NCI-H524 treated with DMSO at 0.1 percent for 48 hours (cell line): ENCODE measurements around the gene PALLD.

Experiments
- DNase-seq: peaks from one replicate; lab custom pipeline; 2025; lab: John Stamatoyannopoulos, UW

Gene PALLD

DNA sequence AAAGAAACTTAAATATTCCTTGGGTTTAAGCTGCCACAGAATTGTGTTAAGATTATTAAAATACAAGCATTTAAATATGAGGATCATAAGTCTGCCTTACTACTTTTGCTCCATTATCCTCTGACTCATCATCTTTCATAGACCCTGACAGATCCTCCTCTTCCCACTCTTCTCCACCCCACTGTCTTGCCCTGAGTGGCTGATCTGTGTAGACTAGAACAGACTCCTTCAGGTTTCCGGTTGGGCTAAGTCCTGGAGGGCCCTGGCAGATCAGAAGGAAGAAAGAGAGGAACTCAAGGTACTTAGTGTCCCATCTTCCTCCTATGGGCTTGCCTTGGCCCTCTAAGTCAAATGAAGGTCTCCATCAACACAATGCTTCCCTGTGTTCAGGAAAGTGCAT is 30.7 kb downstream of the PALLD start:
- no peak for DNase-seq

DNA sequence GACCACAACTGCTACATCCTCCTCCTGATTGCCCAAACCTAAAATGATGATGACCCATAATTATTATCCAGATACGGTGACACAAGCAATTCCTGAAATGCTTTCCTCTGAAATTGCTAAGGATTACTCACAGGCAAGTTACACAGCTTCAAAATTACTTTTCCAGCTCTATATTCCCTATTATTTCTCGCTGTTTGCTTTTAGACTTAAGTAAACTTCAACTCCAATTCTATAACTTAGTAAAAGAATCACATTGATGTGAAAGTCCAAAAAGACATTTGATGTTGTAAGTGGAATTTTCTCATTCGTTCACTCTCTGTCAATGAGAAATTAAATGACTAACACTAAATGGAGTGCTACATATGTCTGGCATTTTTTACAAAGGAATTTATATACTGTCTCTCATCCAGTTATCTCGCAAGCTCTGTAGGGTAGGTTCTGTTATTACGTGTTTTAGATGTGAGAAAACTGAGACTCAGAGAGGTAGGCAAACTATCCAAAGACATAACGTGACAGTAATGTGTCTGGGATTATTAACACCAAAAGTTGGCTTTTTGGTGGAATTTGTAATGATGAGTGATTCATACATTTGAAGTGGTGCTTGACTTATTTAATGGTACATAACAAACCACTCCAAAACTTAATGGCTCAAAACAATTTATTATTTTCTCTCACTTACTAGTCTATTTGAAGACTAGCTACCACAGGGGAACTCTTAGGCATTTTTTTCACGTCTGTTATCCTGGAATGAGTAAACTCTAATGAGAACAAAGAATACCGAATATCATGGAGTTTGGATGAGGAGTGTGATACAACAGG is 31.5 kb downstream of the PALLD start:
- DNase-seq = no peak

DNA sequence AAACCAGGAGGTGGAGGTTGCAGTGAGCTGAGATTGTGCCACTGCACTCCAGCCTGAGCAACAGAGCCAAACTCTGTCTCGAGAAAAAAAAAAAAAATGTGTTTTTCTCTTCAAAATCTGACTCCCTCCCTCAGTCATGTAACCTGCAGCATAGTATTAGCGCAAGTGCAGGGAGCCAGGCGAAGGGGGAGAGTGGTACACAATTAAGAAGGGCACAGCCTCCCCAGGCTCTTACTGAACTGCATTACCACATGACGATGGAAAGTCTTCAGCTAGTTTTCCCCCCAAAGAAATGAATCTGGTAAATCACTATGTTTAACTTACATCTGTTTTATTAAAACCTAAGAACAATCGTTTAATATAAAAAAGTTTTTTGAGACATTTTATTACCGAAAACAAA is 32.4 kb downstream of the PALLD start:
- DNase-seq = no peak

DNA sequence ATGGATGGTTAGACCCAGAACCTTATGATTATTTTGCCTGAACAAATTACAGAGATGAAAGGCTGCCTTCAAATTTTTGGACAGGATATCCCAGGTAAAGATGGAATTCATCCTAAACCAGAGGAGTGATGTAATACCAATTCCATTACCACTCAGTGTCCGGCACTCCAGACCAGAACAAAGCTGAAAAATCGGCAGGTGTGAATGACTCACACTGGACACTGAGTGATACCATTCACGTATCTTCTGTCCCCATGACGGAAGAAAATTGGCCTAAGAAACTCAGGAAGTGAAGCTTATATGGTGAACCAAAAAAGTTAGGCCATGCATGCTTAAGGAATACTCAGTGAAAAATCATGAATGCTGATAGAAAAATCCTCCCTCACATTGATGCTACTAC is 34.5 kb downstream of the PALLD start:
- no peak for DNase-seq

DNA sequence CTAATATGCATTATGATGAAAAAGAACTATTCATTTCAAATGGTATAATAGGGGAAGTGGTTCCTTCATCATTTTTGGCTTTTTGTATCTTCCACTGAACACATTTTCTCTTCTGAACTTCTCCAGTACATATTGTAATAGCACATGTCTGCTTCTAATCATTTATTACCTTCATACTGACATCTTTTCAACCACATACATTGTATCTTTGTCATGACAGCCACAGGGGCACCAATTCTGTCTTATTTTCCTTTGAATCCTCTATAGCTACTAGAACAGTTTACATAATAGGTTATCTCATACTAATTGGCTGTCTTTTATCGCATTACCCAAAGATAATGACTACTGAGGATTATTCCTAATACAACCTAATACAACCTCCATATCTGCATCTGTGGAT is 37.7 kb downstream of the PALLD start:
- no peak for DNase-seq

DNA sequence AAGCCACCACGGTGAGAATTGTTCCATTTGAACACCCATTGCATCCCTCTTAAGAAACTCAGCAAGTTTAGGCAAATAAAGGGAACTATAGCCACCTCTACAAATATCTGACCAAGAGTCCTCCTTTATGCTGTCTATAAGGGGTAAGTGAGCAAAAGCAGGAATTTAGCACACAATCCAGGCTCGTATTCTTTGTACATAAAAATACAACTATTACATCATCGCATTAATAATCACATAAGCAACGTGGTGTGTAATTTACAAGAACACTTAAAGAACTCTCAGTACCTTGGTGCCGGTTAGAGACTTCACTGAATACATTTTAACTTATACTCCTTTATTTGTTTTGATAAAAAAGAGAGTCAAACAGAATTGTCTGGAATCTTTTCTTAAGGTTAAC is 38.8 kb downstream of the PALLD start:
- DNase-seq = no peak

DNA sequence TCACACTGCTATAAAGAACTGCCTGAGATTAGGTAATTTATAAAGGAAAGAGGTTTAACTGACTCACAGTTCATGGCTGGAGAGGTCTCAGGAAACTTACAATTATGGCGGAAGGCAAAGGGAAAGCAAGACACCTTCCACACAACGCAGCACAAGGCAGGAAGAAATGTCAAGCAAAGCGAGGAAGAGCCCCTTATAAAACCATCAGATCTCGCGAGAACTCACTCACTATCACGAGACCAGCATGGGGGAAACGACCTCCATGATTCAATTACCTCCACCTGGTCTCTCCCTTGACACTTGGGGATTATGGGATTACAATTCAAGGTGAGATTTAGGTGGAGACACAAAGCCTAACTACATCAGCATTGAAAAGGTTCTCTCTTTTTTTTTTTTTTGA is 39.6 kb downstream of the PALLD start:
- DNase-seq = no peak

DNA sequence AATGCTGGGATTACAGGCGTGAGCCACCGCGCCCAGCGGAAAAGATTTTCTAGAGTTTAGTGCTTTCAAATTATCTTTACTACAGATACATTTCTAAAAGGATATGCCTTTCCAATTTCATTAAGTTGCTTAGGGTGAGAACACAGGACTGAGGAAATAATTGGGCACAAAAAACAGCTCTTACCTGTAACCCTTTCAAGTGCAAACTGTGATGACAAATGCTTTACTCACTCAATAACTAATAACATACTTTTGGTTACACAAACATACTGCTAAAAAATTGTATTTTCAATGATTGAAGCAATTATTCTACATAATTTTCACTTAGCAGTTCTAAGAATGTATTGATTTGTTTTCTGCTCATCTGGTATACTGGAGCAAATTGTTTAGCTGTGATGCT is 40.2 kb downstream of the PALLD start:
- no peak for DNase-seq

DNA sequence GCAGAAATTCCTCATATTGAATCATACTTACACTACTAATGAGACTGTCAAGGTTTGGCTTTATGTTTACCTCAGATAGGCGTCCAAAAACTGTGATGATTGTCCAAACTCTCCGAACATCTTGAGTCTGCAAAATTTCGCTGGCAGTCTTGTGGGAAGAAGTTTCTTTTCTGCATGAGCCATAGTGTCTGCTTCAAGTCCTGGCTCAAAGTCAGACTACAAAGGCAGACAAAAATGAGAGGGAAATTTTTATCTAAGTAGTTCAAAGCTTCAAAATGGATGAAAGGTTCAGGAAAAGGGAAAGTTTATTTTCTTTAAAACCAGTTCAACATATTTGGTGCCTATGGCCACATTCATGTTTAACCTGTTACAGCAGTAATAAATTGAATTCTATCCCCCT is 40.7 kb downstream of the PALLD start:
- no peak for DNase-seq

DNA sequence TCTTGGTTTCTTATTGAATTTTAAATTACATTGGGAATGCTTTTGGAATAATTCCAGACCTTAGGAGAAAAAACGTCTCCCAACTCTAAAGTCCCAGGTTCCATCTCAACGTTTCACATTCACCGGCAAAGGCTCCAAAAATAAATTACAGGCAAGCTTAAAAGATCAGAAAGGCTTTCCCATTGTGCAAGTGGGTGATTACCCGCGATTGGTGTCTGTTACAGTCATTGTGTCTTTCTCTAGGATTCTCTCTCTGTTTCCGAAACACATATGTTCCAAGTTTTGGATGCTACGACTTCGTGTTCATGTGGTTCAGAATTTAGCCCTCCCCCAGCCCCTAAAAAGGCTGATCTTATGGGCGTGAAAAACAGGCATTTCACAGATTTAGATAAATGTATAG is 41.8 kb downstream of the PALLD start:
- no peak for DNase-seq

DNA sequence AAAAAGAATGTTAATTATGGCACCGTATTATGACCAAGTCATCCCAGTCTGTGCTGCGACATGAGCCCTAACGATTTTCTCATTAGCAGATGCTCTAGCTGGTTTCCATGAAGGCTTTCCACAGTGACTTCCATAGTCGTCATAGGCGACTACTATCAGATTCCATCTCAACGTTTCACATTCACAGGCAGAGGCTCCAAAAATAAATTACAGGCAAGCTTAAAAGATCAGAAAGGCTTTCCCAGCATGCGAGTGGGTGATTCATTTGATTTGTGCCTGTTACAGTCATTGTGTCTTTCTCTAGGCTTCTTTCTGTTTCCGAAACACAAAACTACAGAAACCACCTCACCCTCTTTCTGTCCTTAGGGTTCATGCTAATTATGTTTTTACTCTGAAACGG is 43.2 kb downstream of the PALLD start:
- DNase-seq = no peak

DNA sequence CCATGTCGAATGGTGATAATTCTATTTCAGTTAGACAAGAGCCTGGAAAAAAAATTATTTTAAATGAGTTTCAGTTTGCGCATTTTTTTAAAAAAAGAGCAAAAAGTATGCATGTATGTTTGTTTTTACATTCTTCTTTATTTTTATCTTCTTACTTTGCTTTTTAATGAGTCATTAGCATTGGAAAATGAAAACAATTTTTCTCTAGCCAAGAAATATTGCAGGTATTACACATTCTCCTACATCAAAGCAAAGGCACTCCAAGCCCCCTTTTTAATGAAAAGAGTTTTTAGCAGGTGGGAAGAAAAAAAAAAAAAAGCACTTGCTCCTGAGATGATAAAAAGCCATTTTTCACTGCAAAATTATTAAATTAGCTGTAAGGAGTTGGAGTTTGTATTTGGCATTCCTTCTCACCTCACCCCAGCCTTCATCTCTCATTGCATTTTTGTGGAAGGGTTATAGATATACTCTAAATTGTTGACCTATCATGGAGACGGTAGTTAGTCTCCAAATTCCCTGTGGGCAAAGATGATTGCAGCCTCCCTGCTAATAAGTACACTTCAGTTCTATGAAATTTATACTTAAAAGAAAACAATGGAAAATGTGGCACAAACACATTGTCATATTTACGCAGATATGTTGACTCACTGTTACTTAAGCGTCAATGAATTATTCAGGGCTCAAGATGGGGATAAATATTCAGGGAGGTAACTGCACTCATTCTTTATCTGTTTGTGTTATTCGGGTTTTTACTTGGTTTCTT is 43.8 kb downstream of the PALLD start:
- DNase-seq = no peak

DNA sequence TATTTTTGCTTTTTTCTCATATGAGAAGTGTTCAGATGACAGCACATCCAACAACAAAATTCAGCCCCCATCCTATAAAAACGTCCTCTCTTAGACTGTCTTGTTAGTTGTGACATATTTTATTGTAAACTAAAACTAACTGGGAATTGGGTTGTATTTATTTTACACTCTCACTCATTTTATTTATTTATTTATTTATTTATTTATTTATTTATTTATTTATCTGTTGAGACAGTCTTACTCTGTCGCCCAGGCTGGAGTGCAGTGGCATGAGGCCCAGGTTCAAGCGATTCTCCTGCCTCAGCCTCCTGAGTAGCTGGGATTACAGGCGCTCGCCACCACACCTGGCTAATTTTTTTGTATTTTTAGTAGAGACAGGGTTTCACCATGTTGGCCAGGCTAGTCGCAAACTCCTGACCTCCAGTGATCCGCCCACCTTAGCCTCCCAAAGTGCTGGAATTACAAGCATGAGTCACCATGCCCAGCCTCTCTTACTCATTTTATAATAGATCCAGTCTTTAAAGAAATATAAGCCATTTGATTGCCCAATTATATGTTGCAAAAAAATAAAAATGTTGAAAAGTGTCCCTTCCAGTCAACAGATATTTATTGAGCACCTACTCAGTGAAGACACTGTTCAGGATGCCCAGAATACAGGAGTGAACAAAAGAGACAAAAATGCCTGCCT is 44.6 kb downstream of the PALLD start:
- no peak for DNase-seq

DNA sequence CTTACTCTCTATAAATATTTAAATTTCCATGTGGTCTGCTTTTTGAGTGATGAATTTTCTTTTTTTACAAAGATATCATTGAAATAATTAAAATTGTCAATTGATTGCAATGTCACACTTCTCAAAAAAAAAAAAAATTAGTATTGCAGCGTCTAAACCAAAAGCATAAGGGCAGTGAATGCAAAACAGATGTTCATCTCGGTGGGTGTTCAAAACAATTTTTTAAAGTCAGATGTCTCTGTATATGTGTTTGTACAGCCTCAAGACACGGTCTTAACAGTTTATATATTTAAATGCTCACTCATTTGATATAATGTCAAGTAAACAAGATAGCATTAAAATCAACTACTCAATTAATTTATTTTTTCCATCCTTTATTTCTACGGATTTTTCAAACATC is 52.3 kb downstream of the PALLD start:
- DNase-seq = no peak

DNA sequence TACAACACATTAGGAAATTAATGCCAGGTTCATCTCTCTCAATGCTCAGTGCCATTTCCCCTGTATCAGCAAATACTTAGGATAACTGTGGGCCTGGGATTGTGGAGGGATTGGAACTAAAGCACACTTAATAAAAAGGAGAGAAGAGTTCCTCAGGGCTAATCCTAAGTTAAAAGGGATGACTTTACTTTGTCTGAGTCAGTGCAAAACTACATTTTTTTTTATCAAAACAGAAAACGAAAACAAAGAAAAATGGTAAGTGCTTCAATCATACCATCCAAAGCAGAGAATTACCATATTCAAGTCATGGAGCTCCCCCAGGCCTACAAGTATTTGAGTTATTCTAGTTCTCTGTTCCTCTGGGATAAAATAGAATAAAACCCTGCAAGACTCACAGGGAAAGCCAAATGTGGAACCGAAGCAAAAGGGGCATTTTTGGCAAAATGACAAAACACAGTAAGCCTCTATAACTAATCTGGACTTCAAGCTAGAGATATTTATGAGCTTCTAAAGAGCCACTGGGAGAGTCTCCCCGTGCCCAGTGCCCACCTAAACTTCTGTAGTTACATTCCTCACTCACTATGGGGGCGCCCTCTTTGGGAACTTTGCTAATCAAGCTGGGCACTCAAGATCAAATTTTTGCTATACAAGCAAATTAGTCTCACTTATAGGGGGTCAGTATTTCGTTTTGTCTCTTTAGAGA is 53.4 kb downstream of the PALLD start:
- no peak for DNase-seq

DNA sequence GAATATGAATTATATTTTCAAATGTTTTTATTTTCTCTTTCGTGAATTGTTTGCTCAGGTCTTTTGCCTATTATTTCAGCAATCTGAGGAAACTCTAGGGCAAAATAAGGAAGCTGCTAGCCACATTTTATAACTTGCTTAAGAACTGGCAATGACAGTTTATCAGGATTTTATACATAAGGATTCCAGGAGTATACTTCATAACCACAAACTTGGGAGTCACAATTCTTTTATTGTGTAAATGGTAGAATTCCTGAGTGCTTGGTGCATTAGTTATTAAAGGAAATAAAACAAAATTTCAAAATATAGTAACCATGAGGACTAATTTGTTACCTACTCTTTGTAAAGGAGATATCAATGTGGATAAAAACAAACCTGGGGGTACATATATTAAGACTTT is 54.4 kb downstream of the PALLD start:
- DNase-seq = no peak

DNA sequence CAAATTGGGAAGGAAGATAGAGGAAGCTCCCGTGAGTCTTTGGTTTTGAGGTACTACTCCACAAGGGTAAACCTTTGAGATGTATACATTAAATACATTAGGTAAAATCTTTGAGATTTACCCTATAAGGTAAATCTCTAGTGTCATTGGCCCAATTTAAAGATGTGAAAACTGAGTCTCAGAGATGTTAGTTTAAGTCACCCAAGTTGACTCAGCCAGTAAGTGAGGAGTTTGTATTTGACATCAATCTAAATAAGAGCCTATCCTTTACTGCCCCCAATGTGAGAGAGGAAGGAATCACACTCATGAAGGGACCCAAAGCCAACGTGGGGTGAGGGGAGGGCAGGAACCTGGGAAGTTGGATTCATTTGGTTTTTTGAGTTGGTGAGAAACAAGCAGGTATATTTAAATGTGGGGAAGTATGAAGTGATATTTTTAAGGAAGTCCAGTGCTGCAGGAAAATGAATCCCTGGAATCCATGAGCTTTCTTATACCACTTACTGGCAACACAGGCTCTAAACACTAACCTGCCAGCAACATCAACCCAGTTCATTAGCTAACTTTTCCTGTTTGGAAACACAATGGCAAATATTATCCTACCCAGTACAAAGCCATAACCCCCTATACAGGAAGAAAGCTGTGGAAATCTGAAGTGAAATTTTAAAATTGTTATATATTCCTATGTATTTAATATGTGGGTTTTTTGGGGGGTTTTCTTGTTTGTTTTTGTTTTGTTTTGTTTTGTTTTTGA is 55.3 kb downstream of the PALLD start:
- DNase-seq = no peak

DNA sequence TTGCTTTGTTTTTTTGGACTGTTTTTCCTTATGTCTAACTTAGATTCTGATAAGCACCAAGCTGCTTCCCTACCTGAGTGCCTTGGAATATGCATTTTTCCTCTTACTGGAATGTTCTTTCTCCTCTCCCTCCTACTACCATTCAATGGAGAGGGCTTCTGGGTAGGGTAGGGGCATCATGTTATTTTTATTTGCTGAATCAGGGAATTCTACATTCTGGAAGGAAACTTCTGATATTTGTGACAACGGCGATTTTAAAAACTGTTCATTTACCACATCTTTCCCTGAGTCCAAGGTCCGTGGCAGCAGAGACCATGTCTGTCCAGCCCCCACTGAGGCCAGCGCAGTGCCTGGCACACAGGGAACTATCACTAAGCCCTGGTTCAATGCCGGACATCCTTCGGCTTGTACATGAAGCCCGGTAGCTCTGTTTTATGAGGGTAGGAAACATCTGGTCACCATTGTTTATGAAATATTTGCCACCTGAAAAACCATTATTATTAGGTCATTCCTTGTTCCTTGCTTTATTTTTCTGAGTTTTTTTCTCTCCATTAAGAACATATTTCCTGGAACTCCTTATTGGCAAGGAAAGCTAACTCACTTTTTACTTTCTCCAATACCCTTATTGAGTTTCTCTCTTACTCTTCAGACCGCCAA is 57.0 kb downstream of the PALLD start:
- no peak for DNase-seq

DNA sequence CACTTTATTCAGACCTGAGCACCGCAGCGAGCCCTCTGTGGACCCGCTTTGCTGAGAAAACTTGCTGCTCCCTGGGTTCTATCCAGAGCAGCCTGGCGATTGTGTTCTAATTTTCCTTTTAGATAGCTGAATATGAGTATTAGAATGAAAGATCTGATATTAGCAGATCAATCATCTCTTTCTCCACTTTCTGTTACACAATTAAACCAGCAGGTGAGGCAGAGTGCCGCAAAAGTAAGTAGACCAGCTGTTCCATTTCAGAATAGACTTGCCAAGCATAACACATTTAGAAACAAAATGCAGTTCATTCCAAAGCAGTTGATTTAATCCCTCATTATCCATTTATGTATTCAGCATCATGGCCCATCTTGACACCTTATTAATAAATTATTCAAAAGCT is 58.6 kb downstream of the PALLD start:
- no peak for DNase-seq

DNA sequence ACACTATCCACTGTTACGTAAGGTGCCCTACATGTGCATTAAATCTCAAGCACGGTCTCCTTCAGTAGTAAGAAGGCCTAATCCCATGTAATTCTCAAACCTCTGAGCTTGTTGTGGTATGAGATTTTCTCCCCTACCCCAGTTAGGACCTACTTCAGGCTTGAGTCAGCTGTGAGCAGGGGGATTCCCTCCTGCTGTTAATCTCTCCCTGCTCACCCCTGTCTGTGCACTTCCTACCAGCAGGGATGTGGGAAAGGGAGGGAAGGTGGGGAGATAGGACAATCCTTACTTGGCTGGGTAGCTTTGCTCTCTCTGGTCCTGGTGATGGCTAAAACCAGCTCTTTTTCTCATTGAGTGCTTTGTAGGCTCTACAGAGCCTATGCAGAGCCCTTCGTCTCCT is 60.8 kb downstream of the PALLD start:
- no peak for DNase-seq

DNA sequence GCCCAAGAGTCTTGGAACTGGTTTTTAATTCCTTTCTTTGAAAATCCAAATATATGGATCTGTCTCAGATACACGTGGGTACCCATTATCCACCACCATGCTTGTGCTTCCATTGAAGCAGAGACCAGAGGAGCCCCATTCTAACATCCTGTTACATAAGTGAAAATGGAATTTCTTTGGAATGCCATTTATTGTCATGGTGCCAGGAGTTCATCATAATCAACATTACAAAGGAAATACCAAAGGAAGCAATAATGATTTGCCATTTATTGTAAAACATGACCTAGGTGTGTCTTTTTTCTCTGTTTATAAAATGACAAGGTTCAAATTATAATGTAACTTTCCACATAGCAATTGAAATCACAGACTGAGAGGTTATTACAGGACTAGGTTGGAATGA is 61.7 kb downstream of the PALLD start:
- DNase-seq = no peak
